ENCODE results near the gene IFT22.
"Not testable (repeated sequence)": the region's sequence is repeated elsewhere in the genome, so short reads cannot be mapped to it uniquely, and the experiment has no call there.

Gene IFT22

GRCh38 chr7:101321491-101322401, at the start of gene IFT22:
IFT22 (minus strand) TSS chr7:101321812; CDS start chr7:101321709, 103 bp downstream.
- DNase-seq: peak; percentile 81 to 83

- no peak for DNase-seq
These were observed 49.2 kb upstream of the IFT22 start for GRCh38 chr7:101370836-101371235.

GRCh38 chr7:101368422-101369165, 47.0 kb upstream of the IFT22 start:
- no peak for DNase-seq

- no peak for DNase-seq
These were observed 46.1 kb upstream of the IFT22 start for GRCh38 chr7:101367676-101368075.

GRCh38 chr7:101365956-101366355, 44.3 kb upstream of the IFT22 start:
- no peak for DNase-seq

- DNase-seq: peak; percentile 51 to 66
These were observed 42.2 kb upstream of the IFT22 start for GRCh38 chr7:101363734-101364374.

GRCh38 chr7:101363196-101363733, 41.7 kb upstream of the IFT22 start:
- peak in 1 of 2 experiments; percentile 7 for DNase-seq

- peak in 1 of 2 experiments; percentile 17 for DNase-seq
These were observed 41.0 kb upstream of the IFT22 start, which contains the start of gene COL26A1 for GRCh38 chr7:101362334-101363195. COL26A1 (plus strand) TSS chr7:101362875; CDS start chr7:101363033, 158 bp downstream.

GRCh38 chr7:101357433-101357832, 35.8 kb upstream of the IFT22 start:
- DNase-seq: no peak

- no peak for DNase-seq
These were observed 31.3 kb upstream of the IFT22 start for GRCh38 chr7:101352920-101353308.

- not testable (repeated sequence) for DNase-seq
These were observed 27.7 kb upstream of the IFT22 start for GRCh38 chr7:101349300-101349699.

- not testable (repeated sequence) for DNase-seq
These were observed 26.9 kb upstream of the IFT22 start for GRCh38 chr7:101348456-101349067.

GRCh38 chr7:101347477-101347876, 25.9 kb upstream of the IFT22 start:
- no peak for DNase-seq

- DNase-seq: no peak
These were observed 21.3 kb upstream of the IFT22 start for GRCh38 chr7:101342892-101343291.

- no peak for DNase-seq
These were observed 18.8 kb upstream of the IFT22 start for GRCh38 chr7:101340379-101340778.

- no peak for DNase-seq
These were observed 12.3 kb upstream of the IFT22 start for GRCh38 chr7:101333912-101334311.

- no peak for DNase-seq
These were observed 10.4 kb upstream of the IFT22 start for GRCh38 chr7:101332026-101332425.

- no peak for DNase-seq
These were observed 8.4 kb upstream of the IFT22 start for GRCh38 chr7:101330011-101330484.

GRCh38 chr7:101328159-101328558, 6.5 kb upstream of the IFT22 start:
- DNase-seq: no peak

GRCh38 chr7:101319401-101319800, 2.2 kb downstream of the IFT22 start:
- DNase-seq: no peak

- peak; percentile 20 to 29 for DNase-seq
These were observed 6.3 kb downstream of the IFT22 start for GRCh38 chr7:101315336-101315735.

Measured in stimulated activated CD4-positive, alpha-beta T cell treated with anti-CD3 and anti-CD28 coated beads, Interleukin-4, amount 100 ng/mL, for 4 hours (primary cell).